ENCODE measurements around the gene PNMA8C.

The PNMA8C gene

DNA sequence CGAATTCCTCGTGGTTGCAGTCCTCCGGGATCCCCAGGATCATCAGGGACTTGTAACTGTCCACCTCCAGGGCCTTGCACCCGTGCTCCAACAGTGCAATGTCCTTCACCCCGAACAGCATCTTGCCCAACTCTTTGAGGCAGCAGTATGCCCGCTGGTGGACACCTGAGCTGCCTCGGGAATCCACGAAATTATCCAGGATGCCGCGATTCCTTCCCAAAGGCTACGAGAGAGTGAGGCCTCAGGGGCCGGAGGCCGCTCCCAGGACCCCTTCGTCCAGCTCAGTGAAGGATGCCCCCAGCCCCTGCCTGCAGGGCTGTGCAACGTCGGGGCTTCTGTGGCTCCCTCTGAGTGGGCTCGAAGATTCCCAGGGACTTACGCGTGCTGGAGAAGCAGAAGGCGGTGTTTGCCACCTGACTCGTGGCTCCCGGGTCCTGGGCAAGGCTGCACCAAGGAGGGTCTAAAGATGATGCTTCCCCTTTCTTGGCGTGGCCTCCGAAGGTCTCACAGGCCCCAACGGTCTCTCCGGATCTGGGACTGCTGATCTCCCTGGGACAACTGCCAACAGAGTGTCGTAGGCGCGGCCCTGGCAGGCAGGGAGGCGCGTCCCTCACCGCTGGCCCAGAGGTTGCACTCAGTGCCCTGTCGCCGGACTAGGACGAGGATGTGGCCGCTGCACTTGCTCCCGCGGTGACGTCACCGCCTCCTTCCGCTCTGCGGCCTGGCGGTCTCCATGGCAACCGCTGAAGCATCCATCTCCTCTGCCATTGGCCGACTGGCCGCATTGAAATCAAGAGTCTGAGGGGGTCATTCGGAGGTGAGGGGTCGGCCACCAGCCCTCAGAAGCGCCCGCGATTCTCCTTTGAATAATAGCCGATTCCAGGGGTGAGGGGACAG lies at the start of gene PNMA8C:
PNMA8C (minus strand) TSS at position 698 of the 897 bp plus-strand sequence; CDS start at position 121, 577 bp downstream.
- DNase-seq, result peak; percentile 93

DNA sequence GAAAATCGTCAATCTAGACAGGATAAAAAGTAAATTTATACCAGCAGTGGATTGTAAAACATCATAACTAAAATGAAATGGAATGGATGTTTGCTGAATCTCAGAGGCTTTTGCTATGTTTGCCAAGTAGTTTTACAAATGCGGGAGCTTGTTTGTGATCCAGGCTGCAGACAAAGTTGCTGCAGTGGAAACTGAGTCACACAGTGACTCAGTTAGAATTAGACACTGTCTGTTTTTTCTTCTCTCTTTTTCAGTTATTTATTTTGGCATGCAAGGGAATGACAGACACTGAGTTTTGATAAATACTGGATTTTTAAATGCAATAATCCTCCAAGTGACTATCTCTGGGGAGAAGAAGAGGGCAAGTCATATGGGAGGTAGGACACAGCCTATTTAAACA lies 47.2 kb upstream of the PNMA8C start:
- no peak for DNase-seq

DNA sequence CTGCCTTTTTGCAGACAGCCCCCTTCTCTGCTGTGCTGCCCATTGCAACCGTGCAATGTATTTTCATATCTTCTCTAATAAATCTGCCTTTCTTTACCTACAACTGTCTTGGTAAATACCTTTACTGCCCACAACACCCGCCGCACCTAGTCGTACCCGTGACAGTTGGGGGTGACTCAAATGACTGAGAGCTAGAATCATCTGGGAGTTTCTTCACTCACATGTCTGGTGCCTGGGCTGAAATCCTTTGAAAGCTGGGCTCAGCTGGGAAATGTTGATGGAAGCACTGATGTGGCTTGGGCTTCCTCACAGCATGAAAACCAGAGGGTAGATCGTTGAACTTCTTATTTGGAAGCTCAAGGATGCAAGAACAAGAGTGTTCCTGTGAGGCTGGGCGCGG lies 45.5 kb upstream of the PNMA8C start:
- no peak for DNase-seq

DNA sequence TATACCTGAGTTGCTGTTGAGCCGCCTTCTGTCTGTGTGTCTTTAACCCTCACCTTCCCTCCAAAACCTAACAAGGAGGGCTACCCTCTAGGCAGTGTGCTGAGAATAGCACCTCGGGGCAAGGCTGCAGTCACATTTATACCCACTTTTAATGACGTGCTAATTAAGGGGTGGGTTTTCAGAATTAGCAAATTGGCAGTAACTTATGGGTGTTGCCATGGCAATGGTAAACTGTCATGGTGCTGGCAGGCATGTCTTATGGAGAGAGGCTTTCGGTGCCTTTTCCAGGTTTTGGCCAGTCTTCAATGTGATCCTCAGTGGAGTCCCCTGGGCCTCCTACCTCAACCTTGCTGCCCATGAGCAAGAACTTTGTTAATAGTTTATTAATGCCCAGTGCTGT lies 43.9 kb upstream of the PNMA8C start:
- no peak for DNase-seq

DNA sequence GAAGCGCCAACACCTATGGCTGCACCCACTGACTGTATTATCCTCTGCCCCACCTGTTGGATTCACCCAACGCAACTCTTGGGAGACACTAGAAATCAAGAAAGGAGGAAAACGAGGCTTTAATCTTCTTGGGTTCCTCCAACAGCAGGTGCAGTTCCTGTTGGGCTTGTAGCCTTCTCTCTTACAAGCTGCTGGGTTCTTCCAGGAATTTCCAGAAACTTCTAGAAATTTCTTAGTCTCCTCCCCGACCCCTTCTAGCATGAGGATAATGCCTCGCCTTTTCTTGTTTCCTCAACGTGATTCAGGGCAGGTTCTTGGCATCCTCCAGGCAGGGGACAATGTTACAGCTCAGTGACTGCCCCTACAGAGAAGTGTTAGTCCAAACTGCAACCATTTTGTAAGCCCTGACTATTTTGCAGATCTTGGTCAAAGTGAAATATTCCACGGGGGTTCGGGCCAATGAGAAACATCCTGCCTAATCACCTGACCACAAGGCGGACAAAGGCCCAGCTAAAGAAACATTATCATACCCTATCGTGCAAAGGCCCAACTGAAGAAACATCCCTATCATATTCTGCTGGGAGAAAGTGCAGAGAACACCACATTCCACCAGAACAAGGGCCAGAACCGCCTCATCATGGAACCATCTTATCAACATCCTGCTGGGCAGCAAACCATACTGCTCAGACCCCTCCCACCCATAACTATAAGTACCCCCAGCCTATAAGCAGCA lies 43.2 kb upstream of the PNMA8C start:
- DNase-seq, result no peak

DNA sequence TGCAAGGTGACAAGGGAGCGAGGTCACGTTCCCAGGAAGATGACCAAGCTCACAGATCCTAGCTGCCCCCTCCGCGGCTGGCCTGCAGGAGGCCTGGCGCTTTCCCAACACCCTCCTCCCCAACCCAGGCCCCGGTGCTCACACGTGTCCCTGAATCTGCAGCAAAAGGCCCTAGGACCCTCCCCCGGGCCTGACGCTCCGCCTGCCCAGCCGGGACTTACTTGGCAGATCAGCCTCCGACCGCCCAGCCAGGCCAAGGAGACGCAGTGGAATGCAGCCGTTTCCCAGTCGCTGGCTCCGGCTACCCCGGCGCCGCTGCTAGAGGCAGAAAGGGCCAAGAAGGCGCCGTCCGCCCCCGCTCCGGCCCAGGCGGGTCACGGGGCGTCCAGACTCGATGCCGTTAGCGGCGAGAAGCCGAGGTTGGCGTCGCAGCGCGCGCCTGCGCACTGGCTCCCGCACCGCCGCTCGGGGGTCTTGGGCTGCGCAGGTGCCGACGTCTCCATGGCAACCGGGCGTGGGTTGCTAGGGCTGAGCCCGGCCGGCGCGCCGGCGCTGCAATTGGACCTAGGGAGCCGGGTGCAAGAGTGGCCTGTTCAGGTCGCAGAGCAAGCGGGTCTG lies 42.5 kb upstream of the PNMA8C start, which contains the start of gene PNMA8A:
PNMA8A (minus strand) TSS at position 448 of the 618 bp plus-strand sequence. CDS start 528 bp downstream, outside the sequence.
- peak; percentile 97 for DNase-seq

DNA sequence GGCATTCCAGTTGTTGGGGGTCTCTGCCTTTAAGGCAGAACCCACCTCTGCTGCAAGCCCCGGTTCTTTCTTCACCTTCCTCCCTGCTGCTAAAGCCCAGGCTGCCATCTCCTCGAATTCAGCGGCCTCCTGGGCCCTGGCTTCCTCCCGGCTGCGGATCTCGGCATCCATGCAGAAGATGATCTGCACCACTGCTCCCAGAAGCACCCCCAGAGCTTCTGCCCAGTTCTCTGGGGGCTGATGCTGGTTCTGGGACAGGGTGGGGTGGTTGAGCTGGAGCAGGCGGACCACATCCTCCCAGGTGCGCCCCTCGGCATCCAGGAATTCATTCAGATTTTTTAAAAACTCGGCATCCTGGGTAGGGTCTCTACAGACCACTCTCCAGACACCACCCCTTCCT lies 41.6 kb upstream of the PNMA8C start:
- no peak for DNase-seq

DNA sequence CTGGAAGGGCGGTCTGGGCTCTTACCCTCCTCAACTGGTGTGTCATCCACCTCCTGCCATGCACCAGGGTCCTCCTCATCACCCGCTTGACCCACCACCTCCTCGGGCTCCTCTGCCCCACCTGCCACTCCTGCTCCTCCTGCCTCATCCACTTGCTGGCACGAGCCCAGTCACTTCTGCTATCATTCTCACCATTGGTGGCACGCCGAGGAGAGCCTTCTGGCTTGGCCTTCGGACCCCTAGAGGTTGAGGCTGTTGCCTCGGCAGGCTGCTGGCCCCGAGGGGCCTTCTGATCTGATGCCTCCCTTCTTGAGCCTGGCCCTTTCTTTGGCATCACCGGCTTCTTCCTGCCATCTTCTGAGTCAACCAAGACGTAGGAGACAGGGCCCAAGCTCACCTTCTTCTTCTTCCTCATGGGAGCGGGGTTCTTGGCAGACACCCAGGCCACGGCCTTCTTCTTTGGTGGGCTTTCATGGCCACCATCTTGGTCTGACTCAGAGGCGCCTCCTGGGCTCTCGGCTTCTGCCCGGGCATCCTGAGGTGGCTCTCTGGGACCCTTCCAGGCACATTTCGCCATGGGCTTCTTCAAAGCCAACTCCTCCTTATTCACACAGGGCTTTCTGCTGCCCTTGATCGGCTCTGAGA lies 40.9 kb upstream of the PNMA8C start:
- no peak for DNase-seq

DNA sequence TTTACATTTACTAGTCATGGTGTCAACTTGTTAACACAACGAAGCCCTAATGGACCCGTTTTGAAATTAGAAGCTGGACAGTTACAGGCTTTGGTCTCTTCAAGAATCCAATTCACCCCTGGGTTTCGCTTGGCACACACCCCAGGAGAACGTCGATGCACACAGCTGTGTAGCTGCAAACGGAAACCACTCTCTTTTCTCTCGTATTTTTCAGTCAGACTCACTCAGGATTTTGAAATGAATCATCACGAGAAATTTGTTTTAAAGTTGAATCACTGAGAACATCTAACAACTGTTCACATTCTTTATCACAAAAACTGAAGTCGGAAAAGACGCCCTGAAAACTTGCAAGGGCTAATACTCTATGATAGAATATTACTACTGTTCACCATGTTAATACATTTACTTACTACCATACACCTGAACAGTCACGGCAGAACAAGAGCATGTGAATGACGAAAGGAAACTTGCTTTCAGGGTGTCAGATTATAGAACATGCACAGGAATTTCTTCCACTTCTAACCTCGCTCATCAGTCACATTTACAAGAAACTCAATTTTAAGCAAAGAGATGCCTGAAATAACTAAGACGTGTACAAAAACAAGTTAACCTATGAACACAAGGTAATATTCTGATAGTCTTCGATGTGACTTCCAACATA lies 37.9 kb upstream of the PNMA8C start:
- no peak for DNase-seq

DNA sequence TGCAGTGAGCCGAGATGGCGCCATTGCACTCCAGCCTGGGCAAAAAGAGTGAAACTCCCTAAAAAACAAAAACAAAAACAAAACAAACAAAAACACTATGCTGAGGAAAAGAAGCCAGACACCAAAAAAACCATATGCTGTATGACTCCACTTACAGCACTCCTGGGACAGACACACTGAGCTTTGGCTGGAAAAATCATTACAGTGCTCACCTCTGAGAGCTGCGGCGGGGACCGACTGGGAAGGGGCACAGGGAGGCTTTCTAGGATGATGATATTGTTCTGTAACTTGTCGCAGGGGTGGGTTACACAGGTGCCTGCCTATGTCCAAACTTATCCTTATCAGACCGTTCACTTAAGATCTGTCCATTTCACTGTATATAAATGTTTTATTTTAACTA lies 34.8 kb upstream of the PNMA8C start:
- no peak for DNase-seq

DNA sequence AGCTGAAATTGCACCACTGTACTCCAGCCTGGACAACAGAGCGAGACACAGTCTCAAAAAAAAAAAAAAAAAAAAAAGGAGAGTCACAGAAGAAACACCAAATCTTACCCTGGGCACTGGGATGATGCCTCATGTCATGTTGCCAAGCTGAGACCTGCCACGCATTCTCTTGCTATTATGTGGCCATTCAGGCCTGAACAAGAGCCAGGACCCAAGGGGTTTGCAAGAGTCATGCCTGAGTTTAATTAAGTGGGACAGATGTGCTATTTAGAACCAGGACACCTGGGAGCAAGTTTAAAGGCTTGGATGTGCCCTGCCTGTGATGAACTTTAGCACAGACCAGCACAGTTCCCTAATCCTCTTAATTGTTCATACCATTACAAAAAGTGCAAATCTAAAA lies 32.8 kb upstream of the PNMA8C start:
- peak; percentile 22 for DNase-seq

DNA sequence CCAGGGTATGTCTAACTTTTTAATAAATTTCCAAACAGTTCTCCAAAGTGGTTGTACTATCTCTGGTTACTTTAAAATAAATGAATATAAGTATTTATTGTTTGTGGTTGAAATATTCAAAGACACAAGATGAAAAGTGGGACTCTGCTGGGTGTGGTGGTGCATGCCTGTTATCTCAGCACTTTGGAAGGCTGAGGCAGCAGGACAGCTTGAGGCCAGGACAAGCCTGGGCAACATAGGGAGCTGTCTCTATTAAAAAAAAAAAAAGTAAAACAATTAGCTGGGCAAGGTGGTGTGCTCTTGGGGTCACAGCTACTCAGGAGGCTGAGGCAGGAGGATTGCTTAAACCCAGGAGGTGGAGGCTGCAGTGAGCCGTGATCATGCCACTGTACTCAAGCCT lies 32.2 kb upstream of the PNMA8C start:
- DNase-seq, result no peak

DNA sequence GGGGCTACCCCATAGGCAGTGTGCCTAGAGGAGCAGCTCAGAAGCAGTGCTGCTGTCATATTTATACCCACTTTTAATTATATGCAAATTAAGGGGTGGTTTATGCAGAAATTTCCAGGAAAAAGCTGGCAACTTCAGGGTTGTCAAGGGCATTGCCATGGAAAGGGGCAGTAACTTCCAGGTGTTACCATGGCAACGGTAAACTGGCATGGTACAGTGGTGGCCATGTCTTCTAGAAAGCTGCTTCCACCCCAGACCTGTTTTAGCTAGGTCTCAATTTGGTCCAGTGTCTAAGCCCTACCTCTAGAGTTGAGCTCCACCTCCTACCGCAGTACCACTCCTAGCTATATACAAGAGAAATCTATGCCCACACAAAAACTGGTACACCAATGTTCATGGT lies 31.3 kb upstream of the PNMA8C start:
- DNase-seq, result no peak

DNA sequence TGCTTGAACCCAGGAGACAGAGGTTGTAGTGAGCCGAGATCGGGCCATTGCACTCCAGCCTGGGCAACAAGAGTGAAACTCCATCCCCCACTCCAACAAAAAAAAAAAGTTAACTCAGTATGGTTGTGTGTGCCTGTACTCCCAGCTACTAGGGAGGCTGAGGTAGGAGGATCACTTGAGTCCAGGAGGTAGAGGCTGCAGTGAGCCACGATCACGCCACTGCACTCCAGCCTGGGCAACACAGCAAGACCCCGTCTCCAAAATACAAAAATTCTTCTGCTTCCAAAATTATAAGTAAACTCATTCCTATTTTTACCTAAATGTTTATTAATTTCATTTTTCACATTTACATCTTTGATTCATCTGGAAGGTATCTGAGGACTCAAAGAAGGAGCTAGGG lies 28.2 kb upstream of the PNMA8C start:
- no peak for DNase-seq

DNA sequence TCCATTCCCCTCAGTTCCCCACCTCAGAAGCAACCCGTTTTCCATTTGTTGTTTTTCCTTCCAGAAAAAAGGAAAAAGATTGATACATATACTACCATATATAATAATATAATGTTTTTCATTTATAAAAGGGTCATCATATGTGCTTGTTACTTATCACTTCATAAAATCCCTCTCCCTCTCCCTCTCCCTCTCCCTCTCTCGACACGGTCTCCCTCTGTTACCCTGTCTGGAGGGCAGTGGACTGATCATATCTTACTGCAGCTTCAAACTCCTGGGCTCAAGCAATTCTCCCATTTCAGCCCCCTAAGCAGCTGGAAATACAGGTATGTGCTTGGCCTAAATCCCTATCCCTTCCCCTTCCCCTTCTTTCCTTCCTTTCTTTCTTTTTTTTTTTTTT lies 25.5 kb upstream of the PNMA8C start:
- DNase-seq, result no peak

DNA sequence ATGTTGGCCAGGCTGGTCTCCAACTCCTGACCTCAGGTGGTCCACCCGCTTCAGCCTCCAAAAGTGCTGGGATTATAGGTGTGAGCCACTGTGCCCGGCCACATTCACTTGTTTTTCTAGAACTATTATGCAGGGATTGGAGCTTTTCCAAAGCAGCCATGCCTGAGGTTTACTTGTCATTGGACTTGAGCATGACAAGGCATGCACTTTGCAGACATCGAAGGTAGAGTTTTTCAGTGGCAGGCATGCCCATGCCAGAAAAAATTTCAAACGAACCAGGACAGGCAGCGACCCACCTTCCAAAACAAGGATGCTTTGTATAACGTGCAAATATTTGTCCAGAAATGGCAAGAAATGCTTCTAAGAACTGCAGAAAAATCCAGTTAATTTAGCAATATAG lies 24.9 kb upstream of the PNMA8C start:
- DNase-seq, result no peak

DNA sequence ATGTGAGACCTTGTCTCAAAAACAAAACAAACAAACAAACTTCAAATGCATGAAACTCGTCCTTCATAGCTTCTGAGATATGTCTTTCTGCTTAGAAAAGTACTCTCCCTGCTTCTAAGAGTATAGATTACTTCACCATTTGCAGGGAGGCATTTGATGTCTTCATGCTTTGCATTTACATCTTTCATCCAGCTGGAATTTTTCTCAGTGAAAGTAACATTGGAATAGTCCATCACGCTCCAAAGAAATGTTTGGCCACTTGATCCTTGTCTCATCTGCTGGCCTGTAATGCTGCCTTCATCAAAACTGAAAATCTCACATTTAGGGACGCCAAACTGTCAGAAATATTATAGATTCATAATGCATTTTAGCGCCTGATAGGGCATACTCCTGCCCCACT lies 23.4 kb upstream of the PNMA8C start:
- no peak for DNase-seq

DNA sequence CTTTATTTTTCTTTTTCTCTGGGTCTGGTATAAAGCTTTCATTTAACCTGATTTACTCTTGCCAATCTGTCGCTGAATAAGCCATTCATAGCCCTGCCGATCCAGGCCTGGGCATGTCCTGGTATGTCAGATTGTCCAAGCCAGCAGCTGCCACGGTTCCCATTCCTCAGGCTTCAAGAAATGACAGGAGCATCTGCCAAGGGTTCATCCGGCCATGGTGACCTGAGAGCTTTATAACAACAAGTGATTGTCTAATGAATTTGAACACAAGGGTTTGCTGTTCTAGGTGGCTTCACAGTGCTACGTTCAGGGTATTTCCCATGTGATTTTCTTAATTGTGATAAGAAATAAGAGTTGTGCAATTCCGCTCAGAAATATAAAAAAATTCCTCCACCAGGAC lies 22.6 kb upstream of the PNMA8C start:
- DNase-seq, result peak; percentile 44

DNA sequence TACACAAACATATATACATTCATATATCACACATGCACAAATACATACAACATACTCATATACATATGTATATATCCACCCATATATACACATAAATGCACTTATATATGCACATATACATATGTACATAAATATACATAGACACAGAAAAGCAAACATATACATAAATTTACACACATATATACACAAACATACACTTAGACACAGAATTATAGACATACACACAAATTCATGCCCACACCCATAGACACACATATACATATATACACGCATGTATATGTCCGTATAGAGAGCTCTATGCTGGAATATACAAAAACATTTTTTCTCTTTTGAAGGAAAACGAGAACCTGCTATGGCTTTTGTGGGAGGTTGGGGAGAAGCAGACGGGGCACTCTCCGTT lies 22.0 kb upstream of the PNMA8C start:
- DNase-seq, result no peak

DNA sequence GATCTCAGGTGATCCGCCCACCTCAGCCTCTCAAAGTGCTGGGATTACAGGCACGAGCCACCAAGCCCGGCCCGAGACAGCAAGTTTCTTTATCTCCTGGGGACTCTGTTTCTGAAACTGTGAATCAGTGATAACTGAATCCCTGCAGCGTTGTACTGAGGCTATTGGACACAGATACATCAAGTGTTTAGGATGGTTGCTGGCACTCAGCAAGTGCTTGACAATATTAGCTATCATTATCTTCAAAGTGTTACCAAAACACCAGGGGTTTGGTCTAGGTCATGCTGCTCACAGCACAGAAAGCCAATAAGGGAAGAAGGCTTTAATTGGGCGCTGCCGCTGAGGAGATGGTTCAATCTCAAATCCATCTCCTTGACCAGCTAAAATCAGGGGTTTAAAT lies 20.5 kb upstream of the PNMA8C start:
- no peak for DNase-seq

DNA sequence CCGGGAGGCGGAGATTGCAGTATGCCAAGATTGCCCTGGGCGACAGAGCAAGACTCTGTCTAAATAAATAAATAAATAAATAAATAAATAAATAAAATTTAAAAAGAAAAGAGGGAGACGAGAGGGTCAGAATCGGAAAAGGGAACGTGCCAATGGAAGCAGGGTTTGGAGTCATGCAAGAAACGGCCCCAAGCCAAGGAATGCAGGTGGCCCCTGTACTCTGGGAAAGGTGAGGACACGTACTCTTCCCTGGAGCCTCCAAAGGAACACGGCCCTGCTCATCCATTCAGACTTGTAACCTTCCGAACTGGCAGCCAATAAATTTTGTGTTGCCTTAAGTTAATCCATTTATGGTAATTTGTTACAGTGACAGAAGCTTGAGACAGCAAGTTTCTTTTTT lies 19.9 kb upstream of the PNMA8C start:
- DNase-seq, result no peak

DNA sequence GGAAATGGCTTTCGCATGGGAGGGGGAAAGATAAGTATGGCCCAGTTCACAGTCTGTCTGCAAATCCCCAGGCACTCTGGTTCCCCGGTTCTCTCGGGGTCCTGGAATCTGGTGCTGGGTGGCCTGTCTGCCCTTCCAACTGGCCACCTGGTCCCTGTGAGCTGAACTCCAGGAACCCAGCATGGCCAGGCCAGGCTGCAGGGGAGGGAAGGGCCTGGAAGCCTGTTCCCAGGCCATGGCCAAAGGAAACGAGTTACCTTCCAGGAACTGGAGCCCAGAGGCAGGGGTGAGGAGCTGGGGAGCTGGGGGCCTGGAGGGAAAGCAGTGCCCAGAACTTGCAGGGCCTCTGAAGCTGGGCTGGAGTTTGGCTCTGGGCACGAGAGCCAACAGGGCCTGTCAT lies 19.1 kb upstream of the PNMA8C start:
- DNase-seq, result no peak

DNA sequence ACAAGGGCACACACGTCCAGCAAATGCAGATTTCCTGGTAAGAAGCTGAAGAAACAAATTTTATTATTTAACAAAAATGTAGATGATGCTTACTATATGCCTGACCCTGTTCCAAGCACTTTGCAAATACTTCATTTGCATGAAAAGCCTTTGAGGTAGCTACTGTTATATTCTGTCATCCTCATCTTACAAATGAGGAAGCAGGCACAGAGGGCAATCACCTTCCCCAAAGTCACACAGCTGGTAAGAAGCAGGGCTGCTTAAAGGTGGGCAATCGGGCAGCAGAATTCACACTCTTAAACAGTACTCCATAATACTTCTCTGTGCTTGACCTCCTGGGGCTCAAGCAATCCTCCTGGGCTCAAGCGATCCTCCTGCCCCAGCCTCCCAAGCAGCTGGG lies 18.3 kb upstream of the PNMA8C start:
- no peak for DNase-seq
